ENCODE results near the gene MGLL. TPM values are rescaled to one million over a fixed set of nuclear protein-coding genes. Genes with fewer than 3 reads are reported as not detected.

The MGLL gene
- total RNA-seq, 2 experiments from 2014 or later: 0.31 to 0.41 TPM

DNA sequence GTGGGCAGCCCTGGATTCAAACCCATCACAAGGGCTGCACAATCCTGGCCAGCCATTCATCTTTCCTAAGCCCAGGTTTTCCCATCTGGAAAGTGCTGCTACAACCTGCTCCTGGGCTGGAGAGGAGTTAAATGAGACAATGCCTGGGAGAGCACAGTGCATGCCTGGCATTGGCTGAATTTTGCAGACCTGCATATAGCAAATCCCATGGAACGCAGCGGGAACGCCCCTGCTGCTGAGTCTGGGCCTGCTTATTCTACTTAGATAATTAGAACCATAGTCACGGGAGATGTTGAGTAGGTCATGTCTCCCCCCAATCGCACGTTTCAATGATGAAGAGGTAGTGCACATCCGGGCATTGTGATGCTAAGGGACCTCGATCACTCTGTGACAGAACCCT lies 102.9 kb downstream of the MGLL start:
- no peak for DNase-seq
- no peak overlapping the region for H3K27ac Mint-ChIP-seq
- H3K27me3 Mint-ChIP-seq: peaks cover 4% of the 10 kb centered on the region
- ChIA-PET POLR2A (no interaction called here), CTCF (no interaction called here)
- H3K4me3 Mint-ChIP-seq: no peak overlapping the region
- no peaks in the 10 kb centered on the region for H3K4me1 Mint-ChIP-seq (ENCODE audit: low read depth)
- no peaks in the 10 kb centered on the region for H3K9me3 Mint-ChIP-seq
- no peaks in the 10 kb centered on the region for H3K36me3 Mint-ChIP-seq
- intact Hi-C loops (cut with micrococcal nuclease): no loop called here

DNA sequence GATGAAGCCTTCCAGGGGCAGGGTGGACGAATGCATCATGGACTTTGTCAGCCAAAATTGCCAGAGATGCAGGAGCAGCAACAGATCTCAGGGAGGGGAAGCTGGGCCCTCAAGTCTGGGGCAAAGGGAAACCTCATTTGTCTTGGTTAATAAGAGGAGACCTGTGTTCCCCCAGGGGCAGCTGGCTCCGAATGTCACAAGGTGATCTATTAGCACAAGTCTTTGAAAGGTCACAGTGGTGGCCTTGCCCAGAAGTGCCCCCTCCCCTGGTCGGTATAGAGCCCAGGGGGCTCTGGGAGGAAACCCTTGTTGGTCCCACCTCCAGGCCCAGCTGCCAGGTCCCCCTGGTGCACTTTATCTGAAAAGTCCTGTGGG lies 103.4 kb downstream of the MGLL start:
- ChIA-PET CTCF (no interaction called here), POLR2A (no interaction called here)
- no peaks in the 10 kb centered on the region for H3K36me3 Mint-ChIP-seq
- no peaks in the 10 kb centered on the region for H3K9me3 Mint-ChIP-seq
- peaks cover 7% of the 10 kb centered on the region for H3K27me3 Mint-ChIP-seq
- H3K4me3 Mint-ChIP-seq: no peak overlapping the region
- DNase-seq: no peak
- intact Hi-C loops (cut with micrococcal nuclease): no loop called here
- no peak overlapping the region for H3K27ac Mint-ChIP-seq
- no peaks in the 10 kb centered on the region for H3K4me1 Mint-ChIP-seq (ENCODE audit: low read depth)

DNA sequence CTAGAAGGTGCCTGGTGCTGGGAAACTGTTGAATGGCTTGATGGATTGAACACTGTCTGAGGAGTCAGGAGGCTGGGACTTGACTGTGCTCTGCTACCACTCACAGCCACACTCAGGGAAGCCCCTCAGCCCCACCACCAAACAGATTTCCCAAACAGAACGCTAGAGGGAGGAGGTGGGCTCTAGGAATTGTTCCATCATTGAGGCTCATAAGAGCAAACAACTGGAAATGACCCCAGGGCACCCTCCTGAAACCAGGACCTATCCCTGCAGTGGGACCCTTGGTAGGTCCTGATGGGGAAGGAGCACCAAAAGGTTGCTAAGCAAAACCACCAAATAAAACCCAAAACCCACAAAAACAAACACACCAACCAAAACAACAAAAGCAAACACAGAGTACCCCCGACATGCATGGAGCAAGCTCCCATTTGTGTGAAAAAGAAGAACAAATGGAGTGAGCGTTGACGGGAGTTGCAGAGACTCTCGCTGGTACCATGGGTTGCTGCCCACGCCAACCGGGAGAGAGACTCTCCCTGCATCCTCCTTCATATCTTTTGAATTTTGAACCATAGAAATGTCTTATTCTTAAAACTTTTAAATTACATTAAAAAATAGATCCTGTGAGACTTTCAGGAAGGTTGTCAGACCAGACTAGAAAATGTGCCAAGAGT lies 103.9 kb downstream of the MGLL start:
- H3K9me3 Mint-ChIP-seq: no peaks in the 10 kb centered on the region
- DNase-seq: no peak
- H3K36me3 Mint-ChIP-seq: no peaks in the 10 kb centered on the region
- H3K27ac Mint-ChIP-seq: no peak overlapping the region
- intact Hi-C loops (cut with micrococcal nuclease): no loop called here
- no peak overlapping the region for H3K4me3 Mint-ChIP-seq
- H3K27me3 Mint-ChIP-seq: peaks cover 7% of the 10 kb centered on the region
- CTCF ChIA-PET: no interaction called here
- no peaks in the 10 kb centered on the region for H3K4me1 Mint-ChIP-seq (ENCODE audit: low read depth)
- POLR2A ChIA-PET: no interaction called here

DNA sequence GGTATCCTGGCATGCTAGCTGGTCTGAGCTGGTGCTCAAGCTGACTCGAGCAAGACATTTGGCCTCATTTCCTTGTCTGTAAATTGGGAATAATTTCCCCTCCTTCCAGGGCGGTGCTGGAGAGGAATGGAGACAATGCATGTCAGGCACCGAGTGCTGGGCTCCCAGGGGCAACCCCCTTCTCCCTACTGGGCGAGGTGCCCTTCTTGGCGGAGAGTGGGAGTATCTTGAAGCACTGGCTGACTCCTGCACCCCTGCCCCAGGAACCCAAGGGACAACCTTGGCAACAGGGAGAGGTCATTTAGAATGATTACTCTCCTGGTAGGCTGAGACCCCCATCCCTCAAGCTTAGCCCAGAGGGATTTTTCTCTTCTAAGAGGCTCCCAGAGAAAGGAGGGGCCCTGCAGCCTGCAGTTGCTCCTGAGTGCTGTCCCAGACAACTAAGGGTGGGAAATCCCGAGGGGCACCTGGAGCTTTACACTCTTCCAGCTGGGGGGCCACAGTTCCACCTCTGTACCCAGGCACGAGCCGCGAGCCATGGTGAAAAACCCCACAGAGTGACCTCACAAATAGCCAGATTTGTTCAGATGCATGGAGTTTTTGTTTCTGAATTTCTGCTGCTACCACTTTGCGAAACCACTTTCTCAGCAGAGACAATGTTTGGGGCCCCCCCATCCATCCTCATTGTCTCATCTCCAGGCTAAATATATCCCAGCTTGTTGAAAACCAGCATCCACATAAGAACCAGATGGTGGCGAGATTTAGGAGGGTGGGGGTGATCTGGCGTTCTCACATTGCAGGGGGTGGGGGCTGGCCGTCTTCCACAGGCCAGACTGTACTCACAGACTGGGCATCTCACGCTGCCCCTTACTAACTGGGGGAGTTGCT lies 104.7 kb downstream of the MGLL start:
- no peaks in the 10 kb centered on the region for H3K4me1 Mint-ChIP-seq (ENCODE audit: low read depth)
- no peaks in the 10 kb centered on the region for H3K9me3 Mint-ChIP-seq
- H3K36me3 Mint-ChIP-seq: no peaks in the 10 kb centered on the region
- intact Hi-C loops (cut with micrococcal nuclease): no loop called here
- H3K27me3 Mint-ChIP-seq: peaks cover 7% of the 10 kb centered on the region
- CTCF ChIA-PET: no interaction called here
- no peak for DNase-seq
- H3K27ac Mint-ChIP-seq: no peak overlapping the region
- POLR2A ChIA-PET: no interaction called here
- H3K4me3 Mint-ChIP-seq: no peak overlapping the region

DNA sequence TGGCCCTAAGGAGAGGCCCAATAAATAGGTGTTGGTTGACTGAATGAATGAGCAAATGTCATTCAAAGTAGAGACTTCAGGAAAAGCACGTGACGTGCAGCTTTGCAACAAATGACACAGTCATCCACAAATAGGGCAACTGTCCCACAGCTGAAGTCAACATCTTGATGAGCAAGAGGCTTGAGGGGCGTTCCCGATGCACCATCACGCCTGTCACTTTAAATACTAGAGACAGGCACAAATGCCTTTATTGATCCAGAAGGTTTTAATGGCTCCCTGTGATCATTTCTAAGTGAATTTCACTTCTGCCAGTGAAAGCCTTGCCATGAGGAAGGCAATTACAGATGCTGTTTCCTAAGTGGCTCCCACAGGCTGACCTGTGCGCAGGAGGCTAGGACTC lies 105.9 kb downstream of the MGLL start:
- POLR2A ChIA-PET: no interaction called here
- DNase-seq: no peak

DNA sequence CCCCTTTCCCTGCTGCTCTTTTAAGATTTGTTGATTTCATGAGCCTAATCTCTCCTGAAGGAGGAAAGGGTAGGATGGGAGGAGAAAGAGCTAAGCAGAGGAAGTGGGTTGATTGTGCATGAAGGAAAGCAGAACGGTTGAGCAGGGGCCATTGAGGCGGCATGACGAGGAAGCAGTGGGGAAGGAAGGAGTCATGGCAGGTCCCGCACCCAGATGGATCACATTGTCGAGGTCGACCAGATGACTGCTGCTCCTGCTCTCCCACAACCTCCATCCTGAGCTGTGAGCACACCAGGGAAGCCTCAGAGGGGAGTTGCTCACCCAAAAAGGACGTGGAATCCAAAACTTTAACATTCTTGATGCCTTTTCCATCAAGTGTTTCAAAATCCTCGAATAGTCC lies 106.8 kb downstream of the MGLL start:
- no peak for DNase-seq
- Mint-ChIP-seq H3K4me1 (ENCODE audit: low read depth) (no peaks in the 10 kb centered on the region), H3K4me3 (no peak overlapping the region), H3K36me3 (no peaks in the 10 kb centered on the region), H3K27me3 (peaks cover 9% of the 10 kb centered on the region), H3K9me3 (no peaks in the 10 kb centered on the region), H3K27ac (no peak overlapping the region)
- intact Hi-C loops (cut with micrococcal nuclease): no loop called here
- POLR2A ChIA-PET: no interaction called here
- CTCF ChIA-PET: no interaction called here

More for the DNA sequence above, 105.9 kb downstream of the MGLL start:
- Mint-ChIP-seq H3K4me1 (ENCODE audit: low read depth) (no peaks in the 10 kb centered on the region), H3K4me3 (no peak overlapping the region), H3K9me3 (no peaks in the 10 kb centered on the region), H3K36me3 (no peaks in the 10 kb centered on the region), H3K27ac (no peak overlapping the region), H3K27me3 (peaks cover 7% of the 10 kb centered on the region)
- intact Hi-C loops (cut with micrococcal nuclease): no loop called here
- CTCF ChIA-PET: no interaction called here

DNA sequence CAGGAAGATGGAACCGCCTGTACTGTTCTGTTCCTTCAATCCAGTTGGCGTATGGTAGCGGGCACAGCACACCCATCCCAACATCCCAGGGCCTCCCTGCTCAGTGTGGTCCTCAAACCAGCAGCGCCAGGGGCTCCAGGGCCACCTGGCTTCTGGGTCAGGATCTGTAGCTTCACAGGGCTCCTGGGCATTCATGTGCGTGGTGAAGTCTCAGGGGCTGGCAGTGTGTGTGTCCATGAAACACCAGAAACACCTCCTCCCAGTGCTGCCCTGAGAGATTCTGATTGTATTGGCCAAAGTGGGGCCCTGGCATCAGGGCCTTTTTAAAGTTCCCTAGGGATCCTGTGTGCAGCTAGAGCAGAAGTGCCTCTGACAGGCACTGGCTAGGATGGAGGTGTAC lies 107.4 kb downstream of the MGLL start:
- DNase-seq: no peak
- intact Hi-C loops (cut with micrococcal nuclease): no loop called here
- CTCF ChIA-PET: no interaction called here
- no peaks in the 10 kb centered on the region for H3K9me3 Mint-ChIP-seq
- peaks cover 9% of the 10 kb centered on the region for H3K27me3 Mint-ChIP-seq
- H3K4me1 Mint-ChIP-seq (ENCODE audit: low read depth): no peaks in the 10 kb centered on the region
- H3K27ac Mint-ChIP-seq: no peak overlapping the region
- no peak overlapping the region for H3K4me3 Mint-ChIP-seq
- POLR2A ChIA-PET: no interaction called here
- no peaks in the 10 kb centered on the region for H3K36me3 Mint-ChIP-seq

DNA sequence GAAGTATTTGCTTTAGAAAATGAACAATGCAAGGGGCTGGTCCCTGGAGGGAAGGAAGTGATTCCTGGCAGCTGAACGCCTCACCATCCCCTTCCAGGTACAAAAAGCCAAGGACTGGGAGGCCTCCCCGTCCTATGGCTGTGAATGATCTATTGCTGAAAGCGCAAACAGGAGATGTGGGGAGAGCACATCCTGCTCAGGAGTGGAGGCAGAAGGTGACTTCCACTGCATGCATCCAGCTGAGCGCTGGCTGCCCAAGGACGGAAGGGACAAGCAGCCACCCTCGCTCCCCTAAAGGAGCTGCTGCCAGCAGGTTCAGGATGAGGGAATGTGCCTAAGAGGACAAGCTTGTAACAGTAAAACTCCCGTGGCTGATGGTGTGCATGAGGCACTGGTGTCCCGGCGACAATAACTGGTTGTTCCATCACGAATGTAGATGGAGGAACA lies 108.2 kb downstream of the MGLL start:
- Mint-ChIP-seq H3K36me3 (no peaks in the 10 kb centered on the region), H3K4me1 (ENCODE audit: low read depth) (no peaks in the 10 kb centered on the region), H3K9me3 (no peaks in the 10 kb centered on the region), H3K27ac (no peak overlapping the region), H3K27me3 (peaks cover 9% of the 10 kb centered on the region), H3K4me3 (no peak overlapping the region)
- intact Hi-C loops (cut with micrococcal nuclease): no loop called here
- no peak for DNase-seq
- POLR2A ChIA-PET: no interaction called here
- CTCF ChIA-PET: interaction anchor here (0.5 kb wide), 1 partner anchor 123 kb away, joined by 3 read pairs; no protein-coding TSS in a partner anchor

DNA sequence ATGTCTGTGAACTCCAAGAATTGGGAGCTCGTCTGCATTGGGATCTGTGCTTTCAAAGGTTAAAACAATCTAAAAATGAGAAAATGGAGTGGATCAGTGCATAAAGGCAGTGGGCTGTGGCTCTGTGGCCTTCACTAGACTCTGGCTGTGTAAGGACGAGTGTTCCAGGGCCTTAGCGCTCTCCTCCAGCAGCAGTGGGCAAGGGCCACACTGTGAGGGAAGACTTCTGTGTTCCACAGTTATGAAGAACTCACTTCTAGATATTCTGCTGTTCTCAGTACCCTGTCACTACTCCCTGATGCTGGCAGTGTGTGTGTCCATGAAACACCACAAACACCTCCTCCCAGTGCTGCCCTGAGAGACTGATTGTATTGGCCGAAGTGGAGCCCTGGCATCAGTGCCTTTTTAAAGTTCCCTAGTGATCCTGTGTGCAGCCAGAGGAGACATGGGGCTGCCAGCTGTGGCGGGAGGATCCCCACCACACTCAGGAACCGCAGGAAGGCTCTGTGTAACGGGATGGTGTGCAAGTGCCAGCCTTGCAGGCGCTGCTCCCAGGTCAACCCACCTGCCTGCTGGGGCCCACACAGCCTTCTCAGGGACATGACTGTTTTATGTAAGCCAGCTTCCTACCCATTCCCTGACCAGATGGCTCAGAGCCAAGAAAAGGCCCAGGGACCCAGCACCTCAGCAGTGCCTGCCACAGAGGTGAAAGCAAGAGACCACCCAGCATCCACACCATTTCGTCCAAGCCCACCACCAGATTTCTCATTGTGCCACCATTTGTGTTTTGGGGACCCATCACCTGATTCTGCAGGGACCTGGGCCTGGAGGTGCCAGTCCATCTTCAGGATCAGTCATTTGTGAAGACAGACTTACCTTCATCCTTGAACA lies 109.2 kb downstream of the MGLL start:
- no peak overlapping the region for H3K4me3 Mint-ChIP-seq
- H3K27me3 Mint-ChIP-seq: peaks cover 9% of the 10 kb centered on the region
- H3K27ac Mint-ChIP-seq: no peak overlapping the region
- intact Hi-C loops (cut with micrococcal nuclease): no loop called here
- H3K9me3 Mint-ChIP-seq: no peaks in the 10 kb centered on the region
- H3K4me1 Mint-ChIP-seq (ENCODE audit: low read depth): no peaks in the 10 kb centered on the region
- ChIA-PET CTCF (interaction anchor here (0.5 kb wide), 1 partner anchor 122 kb away, joined by 3 read pairs; no protein-coding TSS in a partner anchor), POLR2A (no interaction called here)
- no peaks in the 10 kb centered on the region for H3K36me3 Mint-ChIP-seq
- no peak for DNase-seq

DNA sequence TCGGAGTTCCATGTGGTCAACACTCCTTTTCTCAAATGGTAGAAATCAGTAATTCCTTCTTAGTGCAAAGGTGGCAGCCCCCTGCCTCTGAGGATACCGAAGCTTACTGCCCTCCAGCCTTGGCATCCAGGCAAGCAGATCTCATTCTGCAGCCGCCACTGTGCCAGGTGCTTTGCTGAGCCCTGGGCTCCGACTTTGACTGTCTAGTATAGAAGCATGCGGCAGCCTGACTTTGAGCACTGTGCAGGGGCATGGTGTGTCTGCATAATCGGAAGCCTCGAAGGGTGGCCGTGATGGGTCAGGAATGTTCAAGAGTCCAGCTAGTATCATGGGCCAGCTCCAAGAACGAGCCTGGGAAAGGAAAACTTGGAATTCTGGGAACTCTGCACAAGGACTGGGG lies 109.9 kb downstream of the MGLL start:
- Mint-ChIP-seq H3K36me3 (no peaks in the 10 kb centered on the region), H3K9me3 (no peaks in the 10 kb centered on the region), H3K27ac (no peak overlapping the region), H3K4me1 (ENCODE audit: low read depth) (no peaks in the 10 kb centered on the region), H3K4me3 (no peak overlapping the region), H3K27me3 (peaks cover 7% of the 10 kb centered on the region)
- ChIA-PET CTCF (no interaction called here), POLR2A (no interaction called here)
- intact Hi-C loops (cut with micrococcal nuclease): no loop called here
- no peak for DNase-seq

DNA sequence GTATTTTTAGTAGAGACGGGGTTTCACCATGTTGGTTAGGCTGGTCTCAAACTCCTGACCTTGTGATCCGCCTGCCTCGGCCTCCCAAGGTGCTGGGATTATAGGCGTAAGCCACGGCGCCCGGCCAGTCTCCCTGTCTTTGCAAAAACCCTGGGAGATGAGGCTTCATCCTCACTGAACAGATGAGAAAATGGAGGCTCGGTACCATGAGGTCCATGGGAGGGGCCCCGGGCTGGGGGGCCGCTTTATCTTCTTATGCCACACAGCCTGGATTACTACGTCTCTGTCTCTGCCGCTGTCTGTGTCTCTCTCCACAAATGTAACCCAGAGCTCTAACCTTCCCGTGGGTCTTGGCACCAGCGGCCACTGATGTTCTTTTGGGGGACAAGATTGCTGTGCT lies 110.4 kb downstream of the MGLL start:
- H3K36me3 Mint-ChIP-seq: no peaks in the 10 kb centered on the region
- no peaks in the 10 kb centered on the region for H3K9me3 Mint-ChIP-seq
- DNase-seq: no peak
- no peaks in the 10 kb centered on the region for H3K4me1 Mint-ChIP-seq (ENCODE audit: low read depth)
- intact Hi-C loops (cut with micrococcal nuclease): no loop called here
- CTCF ChIA-PET: no interaction called here
- POLR2A ChIA-PET: no interaction called here
- no peak overlapping the region for H3K4me3 Mint-ChIP-seq
- peaks cover 7% of the 10 kb centered on the region for H3K27me3 Mint-ChIP-seq
- no peak overlapping the region for H3K27ac Mint-ChIP-seq

DNA sequence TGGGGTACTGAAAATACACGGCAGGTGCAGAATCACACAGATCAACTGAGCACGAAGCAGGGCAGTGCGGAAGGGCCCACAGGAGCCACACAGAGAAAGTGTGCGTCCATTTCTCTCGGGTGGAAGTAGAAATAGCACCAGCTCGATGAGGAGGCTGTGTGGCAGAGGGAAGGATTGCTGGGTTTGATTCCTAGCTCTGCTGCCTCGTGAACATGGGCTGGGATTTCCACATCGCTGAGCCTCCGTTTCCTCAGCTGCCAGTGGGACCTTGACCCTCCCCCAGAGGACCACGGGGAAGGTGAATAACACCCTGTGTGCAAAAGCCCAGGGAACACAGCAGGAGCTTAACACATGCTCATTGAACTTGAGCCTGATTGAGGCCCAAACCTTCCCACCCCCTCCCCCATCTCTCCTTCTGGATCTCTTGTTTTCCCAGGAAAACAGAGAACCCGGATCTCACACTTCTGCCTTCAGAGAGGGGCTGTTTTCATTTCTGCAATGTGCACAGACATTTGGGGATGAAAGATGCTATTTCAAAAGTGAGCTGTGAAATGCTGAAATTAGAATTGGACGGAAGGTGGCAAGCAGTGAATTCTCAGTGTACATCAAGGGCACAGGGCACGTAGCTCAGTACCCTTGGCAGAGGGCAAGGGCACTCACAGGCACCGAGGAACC lies 111.2 kb downstream of the MGLL start:
- no peak overlapping the region for H3K27ac Mint-ChIP-seq
- CTCF ChIA-PET: no interaction called here
- POLR2A ChIA-PET: no interaction called here
- H3K27me3 Mint-ChIP-seq: peaks cover 6% of the 10 kb centered on the region
- H3K9me3 Mint-ChIP-seq: no peaks in the 10 kb centered on the region
- no peak overlapping the region for H3K4me3 Mint-ChIP-seq
- intact Hi-C loops (cut with micrococcal nuclease): no loop called here
- DNase-seq: no peak
- no peaks in the 10 kb centered on the region for H3K4me1 Mint-ChIP-seq (ENCODE audit: low read depth)
- no peaks in the 10 kb centered on the region for H3K36me3 Mint-ChIP-seq

All from activated CD4-positive, alpha-beta memory T cell treated with anti-CD3 and anti-CD28 coated beads for 36 hours (primary cell).